ENCODE data around the gene ZNF785. TPM values are rescaled to one million over a fixed set of nuclear protein-coding genes. Genes with fewer than 3 reads are reported as not detected.
A peak's percentile ranks its signal among the peaks of the same experiment; 100 is the strongest.
"Not testable (repeated sequence)": the region's sequence is repeated elsewhere in the genome, so short reads cannot be mapped to it uniquely, and the experiment has no call there.

ZNF785 gene
- polyA plus RNA-seq, 1 donor, result 12.9 TPM

DNA sequence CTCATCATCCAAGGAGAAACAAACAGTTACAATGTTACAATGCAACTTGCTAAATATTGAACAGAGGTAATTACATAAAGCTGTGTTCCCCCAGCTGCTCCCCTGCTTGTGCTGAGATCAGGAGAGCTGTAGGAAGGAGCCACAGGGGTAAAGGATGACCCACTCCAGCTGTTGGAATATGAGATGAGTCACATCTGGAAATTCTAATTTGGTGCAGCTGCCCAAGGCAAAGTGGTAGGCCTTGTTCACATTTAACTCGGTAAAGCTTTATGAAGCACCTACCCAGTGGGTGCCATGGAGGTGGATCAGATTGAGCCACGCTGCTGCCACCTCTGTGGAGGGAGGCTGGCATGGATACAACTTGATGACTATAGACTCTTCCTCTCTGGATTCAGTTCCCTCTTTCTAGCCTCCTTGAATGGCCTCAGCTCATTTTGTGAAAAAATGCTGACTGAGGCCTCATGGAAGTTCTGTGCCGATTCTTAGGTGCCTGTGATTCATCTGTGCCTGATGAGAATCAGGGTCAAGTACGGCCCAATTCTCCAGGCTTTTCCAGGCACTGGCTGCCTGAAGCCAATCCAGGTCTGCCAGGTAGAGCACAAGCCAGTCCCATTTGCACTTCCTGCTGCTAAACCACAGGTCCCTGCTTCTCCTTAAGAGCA, 17.2 kb upstream of the ZNF785 start:
- peak; percentile 28 for DNase-seq

DNA sequence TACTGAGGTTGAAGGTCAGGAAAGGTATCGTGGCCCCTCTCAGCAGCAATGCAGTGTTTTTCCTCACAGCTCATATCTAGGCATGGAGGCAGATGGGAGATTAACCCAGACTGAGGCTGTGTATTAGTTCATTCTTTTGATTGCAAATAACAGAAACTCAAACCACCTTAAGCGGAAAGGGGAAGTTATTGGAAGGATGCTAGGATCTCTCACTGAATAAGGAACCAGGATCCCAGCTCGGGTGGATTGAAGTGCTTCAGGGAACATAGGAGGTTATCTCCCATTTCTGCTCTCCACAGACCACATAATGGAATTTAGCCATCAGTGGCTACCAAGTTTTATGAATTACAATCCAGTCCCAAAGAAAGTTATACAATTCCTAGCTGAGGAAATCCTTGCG, 16.5 kb upstream of the ZNF785 start:
- DNase-seq, result no peak

DNA sequence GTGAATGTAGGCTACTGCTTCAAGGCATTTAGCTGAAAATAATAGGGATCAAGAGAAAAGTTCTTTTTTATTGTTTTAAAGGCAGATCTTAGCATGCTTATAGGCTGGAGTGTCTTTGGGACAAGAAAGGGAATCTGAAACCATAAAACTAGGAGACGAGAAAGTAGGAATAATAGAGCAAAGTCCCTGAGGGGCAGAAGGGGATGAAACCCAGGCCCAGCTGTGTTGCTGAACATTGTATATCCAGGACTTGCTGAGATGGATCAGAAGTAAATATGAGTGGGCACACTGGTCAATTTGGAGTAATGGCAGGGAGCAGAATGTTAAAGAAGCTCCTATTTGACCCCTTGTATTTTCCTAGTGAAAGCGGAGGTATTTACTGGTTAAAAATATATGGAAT, 15.4 kb upstream of the ZNF785 start:
- DNase-seq, result no peak

DNA sequence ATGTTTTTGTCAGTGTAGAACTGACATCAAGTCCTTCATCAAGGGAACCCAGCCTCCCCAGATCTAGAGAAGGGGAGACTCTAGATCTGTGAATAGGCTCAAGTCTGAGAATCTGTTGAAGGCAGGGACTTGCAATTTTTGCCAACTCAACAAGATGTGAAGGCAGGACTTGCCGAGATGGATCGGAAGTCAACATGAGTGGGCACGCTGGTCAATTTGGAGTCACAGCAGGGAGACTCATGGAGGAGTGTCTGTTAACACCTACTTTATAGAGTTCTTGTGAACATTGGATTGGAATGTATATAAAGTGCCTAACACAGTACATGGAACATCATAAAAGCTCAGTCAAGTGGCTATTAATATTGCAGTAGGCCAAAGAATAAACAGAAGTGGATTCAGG, 14.7 kb upstream of the ZNF785 start:
- DNase-seq, result no peak

DNA sequence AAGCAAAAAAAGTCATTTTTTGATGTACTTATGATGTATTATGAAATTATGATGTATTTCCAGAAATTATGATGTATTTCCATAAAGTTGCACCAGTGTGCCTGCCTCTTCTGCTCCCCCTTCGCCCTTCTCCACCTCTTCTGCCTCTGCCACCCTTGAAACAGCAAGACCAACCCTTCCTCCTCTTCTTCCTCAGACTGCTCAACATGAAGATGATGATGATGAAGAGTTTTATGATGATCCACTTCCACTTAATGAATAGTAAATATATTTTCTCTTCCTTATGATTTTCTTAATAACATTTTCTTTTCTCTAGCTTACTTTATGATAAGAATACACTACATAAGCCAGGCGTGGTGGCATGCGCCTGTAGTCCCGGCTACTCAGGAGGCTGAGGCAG, 7.4 kb upstream of the ZNF785 start:
- no peak for DNase-seq

DNA sequence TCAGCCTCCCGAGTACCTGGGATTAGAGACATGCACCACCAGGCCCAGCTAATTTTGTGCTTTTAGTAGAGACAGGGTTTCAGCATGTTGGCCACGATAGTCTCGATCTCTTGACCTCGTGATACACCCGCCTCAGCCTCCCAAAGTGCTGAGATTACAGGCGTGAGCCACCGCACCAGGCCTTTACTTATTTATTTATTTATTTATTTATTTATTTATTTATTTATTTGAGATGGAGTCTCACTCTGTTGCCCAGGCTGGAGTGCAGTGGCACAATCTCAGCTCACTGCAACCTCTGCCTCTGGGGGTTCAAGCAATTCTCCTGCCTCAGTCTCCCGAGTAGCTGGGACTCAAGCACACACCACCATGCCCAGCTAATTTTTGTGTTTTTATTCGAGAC, 5.4 kb upstream of the ZNF785 start:
- DNase-seq, result not testable (repeated sequence)

DNA sequence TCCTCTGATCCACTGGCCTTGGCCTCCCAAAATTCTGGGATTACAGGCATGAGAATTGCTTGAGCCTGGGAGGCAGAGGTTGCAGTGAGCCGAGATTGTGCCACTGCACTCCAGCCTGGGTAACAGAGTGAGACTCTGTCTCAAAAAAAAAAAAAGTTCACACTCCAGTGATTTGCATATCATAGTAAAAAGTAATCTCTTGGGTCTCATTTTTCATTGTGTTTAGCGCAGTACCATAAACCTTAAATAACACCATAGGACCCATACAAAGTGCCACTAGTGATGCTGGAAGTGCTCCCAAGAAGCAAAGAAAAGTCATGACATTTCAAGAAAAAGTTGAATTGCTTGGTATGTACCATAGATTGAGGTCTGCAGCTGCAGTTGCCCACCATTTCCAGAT, 4.1 kb upstream of the ZNF785 start:
- DNase-seq, result not testable (repeated sequence)

DNA sequence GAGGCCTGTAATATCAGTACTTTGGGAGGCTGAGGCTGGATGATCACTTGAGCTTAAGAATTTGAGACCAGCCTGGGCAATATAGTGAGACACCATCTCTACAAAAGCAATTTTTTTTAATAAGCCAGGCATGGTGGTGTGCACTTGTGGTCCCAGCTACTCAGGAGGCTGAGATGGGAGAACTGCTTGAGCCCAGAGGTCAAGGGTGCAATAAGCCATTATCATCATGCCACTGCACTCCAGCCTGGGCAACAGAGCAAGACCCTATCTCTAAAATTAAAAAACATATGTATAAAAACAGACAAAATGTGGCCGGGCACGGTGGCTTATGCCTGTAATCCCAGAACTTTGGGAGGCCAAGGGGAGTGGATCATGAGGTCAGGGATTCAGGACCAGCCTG, 3.2 kb upstream of the ZNF785 start:
- no peak for DNase-seq

DNA sequence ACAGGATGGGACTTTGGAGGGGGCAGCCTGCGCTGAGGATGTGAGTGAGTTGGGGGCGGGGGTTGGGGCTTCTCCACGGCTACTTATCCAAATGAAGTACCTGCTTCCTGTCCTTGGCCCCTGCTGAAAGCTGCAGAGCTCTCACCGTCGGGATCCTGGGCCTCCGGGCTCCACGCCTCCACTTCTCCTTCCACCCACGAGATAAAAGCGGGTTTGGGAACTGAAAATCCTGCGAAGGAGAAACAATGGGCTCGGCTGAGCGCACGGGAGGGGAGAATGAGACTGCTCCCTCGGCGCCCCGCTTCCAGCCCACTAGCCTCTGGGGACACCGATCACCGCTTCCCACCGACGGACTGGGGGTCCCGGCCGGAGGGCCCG, 486 bp downstream of the ZNF785 start:
- peak; percentile 29 for DNase-seq

DNA sequence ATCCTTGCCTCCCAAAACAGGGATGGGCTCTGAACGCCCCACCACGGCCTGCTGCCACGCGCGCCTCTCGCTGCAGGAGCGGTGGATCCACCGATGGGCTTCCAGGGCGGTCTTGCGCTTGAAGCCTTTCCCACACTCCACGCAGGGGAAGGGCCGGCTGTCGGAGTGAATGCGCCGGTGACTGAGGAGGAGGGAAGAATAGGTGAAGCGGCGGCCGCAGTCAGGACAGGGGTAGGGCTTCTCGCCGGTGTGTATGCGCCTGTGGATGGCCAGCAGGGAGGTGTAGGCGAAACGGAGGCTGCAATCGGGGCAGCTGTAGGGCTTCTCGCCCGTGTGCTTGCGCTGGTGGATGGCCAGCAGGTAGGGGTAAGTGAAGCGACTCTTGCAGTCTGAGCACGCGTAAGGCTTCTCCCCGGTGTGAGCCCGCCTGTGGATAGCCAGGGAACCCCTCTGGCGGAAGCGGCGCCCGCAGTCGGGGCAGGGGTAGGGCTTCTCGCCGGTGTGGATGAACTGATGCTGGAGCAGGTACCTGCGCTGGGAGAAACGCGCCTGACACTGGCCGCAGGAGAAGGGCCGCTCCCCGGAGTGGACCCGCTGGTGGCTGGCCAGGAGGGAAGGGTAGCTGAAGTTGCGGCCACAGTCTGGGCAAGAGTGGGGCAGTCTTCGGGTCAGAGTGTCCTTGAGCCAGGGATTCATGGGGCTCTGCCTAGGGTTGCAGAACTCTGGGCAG, 2.7 kb downstream of the ZNF785 start:
- DNase-seq, result no peak

DNA sequence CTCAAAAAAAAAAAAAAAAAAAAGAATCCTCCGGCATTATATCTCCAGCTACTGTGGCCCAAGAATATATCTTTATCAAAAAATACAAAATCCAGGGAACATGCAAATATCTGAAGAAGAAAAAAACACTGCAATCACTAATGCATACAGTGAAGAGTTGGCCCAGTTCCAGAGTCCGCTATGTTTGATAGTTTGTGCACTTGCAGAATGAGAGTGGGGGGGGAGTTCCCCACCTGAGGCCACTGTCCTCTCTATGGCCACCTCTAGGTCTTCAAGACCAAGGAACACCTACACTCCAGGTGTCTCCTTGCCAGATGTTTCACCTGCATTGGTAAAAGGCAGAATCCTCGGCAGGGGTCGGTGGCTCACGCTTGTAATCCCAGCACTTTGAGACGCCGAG, 4.0 kb downstream of the ZNF785 start:
- DNase-seq, result no peak

DNA sequence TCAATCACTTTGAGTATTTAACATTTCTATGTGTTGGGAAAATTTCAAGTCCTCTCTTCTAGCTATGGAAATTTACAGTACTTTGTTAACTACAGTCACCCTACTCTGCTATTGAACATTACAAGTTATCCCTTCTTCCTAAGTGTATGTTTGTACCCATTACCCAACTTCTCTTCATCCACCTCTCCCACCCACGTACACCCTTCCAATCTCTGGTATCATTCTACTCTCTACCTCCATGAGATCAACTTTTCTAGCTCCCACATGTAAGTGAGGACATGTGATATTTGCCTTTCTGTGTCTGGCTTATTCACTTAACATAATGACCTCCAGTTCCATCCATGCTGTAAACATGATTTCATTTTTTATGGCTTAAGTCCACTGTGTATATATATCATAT, 10.8 kb downstream of the ZNF785 start:
- DNase-seq, result no peak

DNA sequence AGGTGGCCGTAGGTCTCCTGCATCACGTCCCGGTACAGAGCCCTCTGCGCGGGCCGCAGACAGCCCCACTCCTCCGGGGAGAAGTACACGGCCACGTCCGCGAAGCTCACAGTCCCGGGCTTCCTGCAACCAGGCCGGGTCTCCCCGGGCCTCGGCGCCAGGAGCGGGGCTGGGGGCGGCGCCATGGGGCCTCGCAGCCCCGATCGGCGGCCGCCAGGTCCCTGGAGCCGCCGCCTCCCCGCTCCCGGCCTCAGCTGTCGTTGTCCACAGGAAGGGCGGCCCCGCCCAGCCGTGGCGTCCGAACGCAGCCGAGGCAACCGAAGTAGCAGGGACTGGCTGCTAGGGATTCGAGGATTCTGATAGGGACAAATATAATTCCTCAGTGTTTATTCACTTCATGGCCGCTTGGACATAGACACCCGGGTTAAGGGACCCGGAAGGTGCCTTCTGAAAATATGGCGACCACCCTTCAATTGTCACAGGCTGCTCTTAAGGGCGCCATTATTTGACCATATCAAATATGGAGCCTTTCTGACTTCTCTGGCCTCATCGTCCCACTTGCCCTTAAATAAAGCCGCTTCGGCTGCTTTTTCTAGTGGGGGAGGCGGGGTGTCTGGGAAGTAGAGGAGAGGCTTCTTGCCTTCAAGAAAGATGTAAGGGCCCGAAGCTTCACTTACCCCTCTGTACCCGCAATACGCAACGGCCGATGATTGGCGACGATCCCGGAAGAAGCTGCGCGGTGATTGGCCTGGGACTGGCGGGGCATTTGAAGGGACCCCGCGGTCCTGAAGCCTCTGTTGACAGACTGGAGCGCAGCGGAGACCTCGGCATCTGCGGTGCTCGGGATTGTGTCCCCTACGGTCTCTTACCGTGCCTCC, 13.8 kb downstream of the ZNF785 start, which contains the start of gene ZNF688:
ZNF688 (minus strand) TSS at position 270 of the 878 bp plus-strand sequence; CDS start at position 185, 85 bp downstream.
- peak; percentile 96 for DNase-seq

DNA sequence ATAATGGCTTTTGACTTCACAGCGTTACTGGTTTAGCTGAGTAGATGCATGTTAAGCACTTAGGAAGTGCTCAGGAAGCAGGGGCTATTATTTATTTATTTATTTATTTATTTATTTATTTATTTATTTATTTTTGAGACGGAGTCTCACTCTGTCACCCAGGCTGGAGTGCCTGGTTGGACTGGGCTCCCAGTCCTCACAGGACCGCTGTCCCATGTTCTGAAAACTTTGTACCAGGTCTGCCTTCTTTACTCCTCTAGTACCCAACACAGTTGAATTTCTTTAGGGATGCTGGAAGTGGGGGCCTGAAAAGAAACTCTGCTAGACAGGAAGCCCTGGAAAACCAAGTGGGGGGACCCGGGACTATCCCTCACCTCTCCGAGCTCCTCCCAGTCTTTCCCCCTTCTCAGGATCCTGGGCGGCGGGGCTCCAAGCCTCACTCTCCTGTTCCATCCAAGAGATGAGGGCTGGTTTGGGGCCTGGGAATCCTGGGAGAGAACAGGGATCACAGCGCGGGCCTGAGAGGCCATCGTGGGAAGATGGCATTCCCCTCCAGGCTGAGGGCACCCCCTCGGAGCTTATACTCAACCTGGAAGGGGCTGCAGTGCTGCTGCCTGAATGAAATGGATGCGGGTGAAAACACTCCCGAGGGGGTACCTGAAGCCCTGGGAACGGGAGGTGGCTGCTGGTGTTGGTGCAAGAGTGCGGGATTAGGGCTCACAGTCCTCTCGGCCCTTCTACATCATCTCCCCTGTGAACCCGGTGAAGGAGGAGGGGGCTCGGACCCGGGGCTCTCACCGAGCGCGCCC, 14.7 kb downstream of the ZNF785 start:
- peak; percentile 62 for DNase-seq

DNA sequence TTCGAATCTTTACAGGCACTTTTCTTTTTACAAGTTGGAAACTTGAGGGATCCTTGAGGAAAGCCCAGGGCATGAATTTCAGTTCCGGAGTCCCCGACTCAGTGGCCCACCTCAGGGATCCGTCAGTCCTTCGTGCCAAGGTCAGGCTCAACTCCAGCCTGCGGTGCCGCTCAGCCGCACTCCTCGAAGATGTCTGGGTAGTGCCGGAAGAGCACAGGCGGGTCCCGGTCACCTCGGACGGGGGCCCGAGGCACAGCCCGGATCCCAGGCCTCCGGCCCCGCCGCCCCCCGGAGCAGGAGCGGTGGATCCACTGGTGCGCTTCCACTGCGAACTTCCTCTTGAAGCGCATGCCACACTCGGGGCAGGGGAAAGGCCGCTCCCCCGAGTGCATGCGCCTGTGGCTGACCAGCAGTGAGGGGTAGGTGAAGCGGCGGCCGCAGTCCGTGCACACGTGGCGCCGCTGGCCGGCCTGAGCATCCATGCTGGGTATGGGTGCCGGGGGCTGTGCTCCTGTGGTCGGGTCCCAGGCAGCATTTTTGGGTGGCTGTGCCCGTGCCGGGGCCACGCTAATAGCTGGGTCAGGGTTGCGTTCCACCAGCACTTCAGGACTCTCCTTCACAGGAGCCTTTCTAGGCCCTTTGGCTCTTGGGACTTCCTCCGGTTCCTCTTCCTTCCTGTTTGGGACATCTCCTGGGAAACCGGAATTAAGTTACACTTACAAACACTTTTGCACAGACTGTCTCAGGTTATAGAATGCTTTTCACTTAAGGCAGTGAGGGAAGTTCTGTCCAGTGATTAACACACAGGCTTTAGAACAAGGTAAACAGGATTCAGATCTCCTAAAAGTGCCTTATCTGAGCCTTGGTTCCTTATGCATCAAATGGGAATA, 15.5 kb downstream of the ZNF785 start:
- DNase-seq, result no peak

DNA sequence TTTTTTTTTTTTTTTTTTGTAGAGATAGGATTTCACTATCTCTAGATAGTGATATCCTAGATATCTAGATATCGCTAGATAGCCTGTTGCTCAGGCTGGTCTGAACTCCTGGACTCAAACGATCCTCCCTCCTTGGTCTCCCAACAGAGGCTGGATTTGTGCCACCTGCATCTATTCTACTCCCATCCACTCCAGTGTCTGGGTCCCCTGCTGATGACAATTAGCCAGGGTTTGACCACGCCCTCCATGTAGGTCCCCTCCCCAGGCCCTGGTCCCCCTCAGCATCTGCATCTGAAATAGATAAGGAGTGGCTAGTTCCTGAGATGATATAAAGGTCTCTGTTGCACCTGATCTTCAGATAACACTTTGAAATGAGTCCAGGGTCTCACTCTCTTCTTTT, 16.2 kb downstream of the ZNF785 start:
- DNase-seq, result no peak

DNA sequence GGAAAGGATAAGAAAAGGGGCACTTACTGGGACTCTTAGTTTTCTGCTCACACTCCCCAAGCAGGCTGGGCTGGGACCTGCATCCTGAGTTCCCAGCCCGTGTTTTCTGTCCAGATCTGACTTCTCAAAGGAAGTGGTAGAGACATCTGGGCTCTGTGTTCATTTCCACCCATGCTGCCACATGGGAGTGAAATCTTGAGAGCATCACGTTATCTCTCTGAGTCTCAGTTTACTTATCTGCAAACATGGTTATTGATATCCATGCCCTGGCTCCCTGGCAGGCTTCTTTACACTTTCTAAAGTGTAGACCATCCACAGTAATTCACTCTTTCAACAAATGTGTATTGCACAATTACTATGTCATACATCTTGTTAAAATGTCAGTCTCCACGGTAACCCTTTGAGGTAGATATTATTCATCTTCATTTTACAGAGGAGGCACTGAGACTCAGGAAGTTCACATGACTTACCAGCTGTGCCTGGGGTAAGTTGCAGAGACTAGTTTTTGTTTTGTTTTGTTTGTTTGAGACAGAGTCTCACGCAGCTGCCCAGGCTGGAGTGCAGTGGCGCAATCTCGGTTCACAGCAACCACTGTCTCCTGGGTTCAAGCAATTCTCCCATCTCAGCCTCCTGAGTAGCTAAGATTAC, 17.4 kb downstream of the ZNF785 start:
- DNase-seq, result no peak

DNA sequence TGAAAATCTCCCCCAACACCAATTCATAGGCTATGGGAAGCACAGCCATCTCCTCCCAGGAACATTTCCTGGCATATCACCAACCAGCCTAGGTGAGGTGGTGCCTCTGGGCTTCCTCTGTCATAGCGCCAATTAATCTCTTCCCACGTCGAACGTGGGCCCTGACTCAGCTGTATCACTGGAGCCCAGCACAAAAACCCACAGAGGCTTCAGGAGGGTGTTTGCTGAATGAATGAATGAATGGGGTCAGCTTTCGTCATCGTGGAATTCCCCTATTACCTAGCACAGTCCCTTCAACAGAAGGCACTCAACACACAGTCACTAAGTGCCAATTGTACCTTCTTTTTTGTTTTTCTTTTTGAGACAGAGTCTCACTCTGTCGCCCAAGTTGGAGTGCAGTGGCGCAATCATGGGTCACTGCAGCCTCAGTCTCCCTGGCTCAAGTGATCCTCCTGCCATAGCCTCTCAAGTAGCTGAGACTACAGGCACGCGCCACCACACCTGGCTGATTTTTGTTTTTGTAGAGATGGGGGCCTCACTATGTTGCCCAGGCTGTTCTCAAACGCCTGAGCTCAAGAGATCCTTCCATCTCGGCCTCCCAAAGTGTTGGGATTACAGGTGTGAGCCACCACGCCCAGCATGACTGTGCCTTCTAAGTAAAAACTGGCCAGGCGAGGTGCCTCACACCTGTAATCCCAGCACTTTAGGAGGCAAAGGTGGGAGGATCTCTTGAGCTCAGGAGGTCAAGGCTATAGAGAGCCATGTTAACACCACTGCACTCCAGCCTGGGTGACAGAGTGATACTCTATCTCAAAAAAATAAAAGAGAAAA, 18.1 kb downstream of the ZNF785 start:
- DNase-seq, result no peak

DNA sequence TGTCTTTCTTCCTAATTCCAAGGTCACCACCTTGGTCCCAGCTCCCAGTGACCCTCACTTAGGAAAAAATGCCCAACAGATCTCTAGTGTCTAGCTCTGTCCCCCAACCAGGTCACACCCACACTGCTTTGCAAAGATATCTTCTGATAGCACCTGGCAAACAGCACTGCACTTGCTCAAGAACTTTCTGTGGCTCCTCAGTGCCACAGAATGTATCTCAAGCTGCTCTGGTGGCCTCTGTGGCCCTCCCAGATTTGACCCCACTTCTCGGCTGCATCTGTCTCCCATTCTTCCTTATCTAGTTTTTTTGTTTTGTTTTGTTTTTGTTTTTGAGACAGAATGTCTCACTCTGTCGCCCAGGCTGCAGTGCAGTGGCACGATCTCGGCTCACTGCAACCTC, 19.0 kb downstream of the ZNF785 start:
- no peak for DNase-seq

DNA sequence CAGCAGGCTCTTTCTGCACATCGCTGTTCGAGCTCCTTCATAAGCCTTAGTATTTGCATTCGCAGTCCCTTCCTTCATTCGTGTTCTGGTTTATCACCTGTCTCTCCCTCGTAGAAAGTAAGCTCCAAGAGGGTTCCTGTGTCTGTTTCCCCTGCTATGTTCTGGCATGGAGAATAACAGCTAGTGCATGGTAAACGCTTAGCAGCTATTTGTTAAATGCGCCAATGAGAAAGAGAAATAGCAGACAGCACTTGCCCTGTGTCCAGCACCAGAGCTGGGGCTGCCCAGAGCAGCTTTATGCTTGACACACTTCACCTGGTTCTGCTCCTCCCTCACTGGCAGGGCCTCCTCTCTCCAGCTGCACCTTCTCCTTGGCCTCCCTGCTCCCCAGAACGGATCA, 19.5 kb downstream of the ZNF785 start:
- DNase-seq, result no peak
